Measurements from ENCODE around the gene TCEANC.
"Not testable (repeated sequence)": the region's sequence is repeated elsewhere in the genome, so short reads cannot be mapped to it uniquely, and the experiment has no call there.

The TCEANC gene, protein sequence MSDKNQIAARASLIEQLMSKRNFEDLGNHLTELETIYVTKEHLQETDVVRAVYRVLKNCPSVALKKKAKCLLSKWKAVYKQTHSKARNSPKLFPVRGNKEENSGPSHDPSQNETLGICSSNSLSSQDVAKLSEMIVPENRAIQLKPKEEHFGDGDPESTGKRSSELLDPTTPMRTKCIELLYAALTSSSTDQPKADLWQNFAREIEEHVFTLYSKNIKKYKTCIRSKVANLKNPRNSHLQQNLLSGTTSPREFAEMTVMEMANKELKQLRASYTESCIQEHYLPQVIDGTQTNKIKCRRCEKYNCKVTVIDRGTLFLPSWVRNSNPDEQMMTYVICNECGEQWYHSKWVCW

GRCh38 chrX:13652850-13653693 is at the start of gene TCEANC:
TSS of gene TCEANC (plus strand) at chrX:13653141. CDS start at chrX:13662509, 9,368 bp downstream.
- no peaks in the 10 kb centered on the region for H3K36me3 ChIP-seq (ENCODE audit: control insufficient read depth in 2 of 2, insufficient read depth in 2 of 2, low read length in 2 of 2)
- peak within 1 kb of the TSS; percentile 87 to 88 for H3K9ac ChIP-seq (ENCODE audit: low read length in 2 of 2)
- peak within 1 kb of the TSS; percentile 93 for H3K27ac ChIP-seq (ENCODE audit: low read length)
- H3K4me1 ChIP-seq (ENCODE audit: control insufficient read depth, insufficient read depth, low read length): peaks cover 16% of the 10 kb centered on the region
- peak within 1 kb of the TSS; percentile 83 to 92 for H3K4me3 ChIP-seq (ENCODE audit: low read length in 2 of 2)
- H3K9me3 ChIP-seq (ENCODE audit: control insufficient read depth in 2 of 2, low read length in 2 of 2): no peaks in the 10 kb centered on the region
- H3K27me3 ChIP-seq (ENCODE audit: control insufficient read depth in 1 of 2, insufficient read depth in 2 of 2, low read length in 2 of 2): no peaks in the 10 kb centered on the region

DNA sequence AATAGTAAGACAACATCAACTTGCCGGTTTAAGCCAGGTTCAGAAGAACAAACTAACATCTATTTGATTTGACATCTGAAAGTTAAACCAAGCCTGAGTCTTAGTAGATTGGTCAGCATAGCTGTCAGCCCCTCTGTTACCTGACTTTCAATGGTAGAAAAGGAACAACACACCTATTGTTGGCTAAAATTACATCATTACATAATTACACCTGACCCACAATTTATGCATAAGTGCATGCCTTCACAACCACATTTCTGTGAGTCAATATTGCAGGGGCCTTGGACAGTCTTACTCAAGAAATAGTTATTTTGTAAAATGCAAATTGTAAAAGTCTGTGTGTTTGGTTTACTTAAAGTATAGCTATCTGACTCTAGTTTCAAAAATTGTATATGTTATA is 47.3 kb upstream of the TCEANC start:
- no peak overlapping the region for H3K9ac ChIP-seq (ENCODE audit: low read length in 2 of 2)

GRCh38 chrX:13607331-13607995 is 45.5 kb upstream of the TCEANC start:
- Histone ChIP-seq H3K27me3 (ENCODE audit: control insufficient read depth in 1 of 2, insufficient read depth in 2 of 2, low read length in 2 of 2) (peaks cover 0 to 13% of the 10 kb centered on the region in 2 donors), H3K4me3 (ENCODE audit: low read length in 2 of 2) (no peak overlapping the region), H3K36me3 (ENCODE audit: control insufficient read depth in 2 of 2, insufficient read depth in 2 of 2, low read length in 2 of 2) (no peaks in the 10 kb centered on the region), H3K4me1 (ENCODE audit: control insufficient read depth, insufficient read depth, low read length) (no peaks in the 10 kb centered on the region), H3K27ac (ENCODE audit: low read length) (no peak overlapping the region), H3K9me3 (ENCODE audit: control insufficient read depth in 2 of 2, low read length in 2 of 2) (peaks cover 0 to 6% of the 10 kb centered on the region in 2 donors), H3K9ac (ENCODE audit: low read length in 2 of 2) (no peak overlapping the region)

More for the DNA sequence above, 47.3 kb upstream of the TCEANC start:
- Histone ChIP-seq H3K4me1 (ENCODE audit: control insufficient read depth, insufficient read depth, low read length) (no peaks in the 10 kb centered on the region), H3K36me3 (ENCODE audit: control insufficient read depth in 2 of 2, insufficient read depth in 2 of 2, low read length in 2 of 2) (no peaks in the 10 kb centered on the region), H3K27me3 (ENCODE audit: control insufficient read depth in 1 of 2, insufficient read depth in 2 of 2, low read length in 2 of 2) (peaks cover 0 to 11% of the 10 kb centered on the region in 2 donors), H3K27ac (ENCODE audit: low read length) (no peak overlapping the region), H3K4me3 (ENCODE audit: low read length in 2 of 2) (no peak overlapping the region), H3K9me3 (ENCODE audit: control insufficient read depth in 2 of 2, low read length in 2 of 2) (peaks cover 0 to 9% of the 10 kb centered on the region in 2 donors)

DNA sequence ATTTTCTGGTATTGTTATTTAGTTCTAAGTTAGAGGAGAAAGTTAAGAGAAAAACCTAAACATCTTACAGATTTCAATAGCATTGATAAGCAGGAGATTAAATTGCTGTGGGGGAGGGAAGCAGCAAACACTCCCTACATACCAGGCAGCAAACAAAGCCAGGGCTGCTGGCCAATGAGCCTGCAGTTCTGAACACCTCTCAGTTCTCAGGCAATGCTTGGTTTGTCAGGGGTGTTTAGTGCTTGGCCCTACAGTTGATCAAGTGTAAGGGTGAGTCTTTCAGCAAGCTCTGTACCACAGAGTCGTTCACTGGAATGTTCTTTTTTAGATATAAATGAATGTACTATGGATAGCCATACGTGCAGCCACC is 45.0 kb upstream of the TCEANC start:
- Histone ChIP-seq H3K27me3 (ENCODE audit: control insufficient read depth in 1 of 2, insufficient read depth in 2 of 2, low read length in 2 of 2) (peaks cover 0 to 10% of the 10 kb centered on the region in 2 donors), H3K9ac (ENCODE audit: low read length in 2 of 2) (no peak overlapping the region), H3K36me3 (ENCODE audit: control insufficient read depth in 2 of 2, insufficient read depth in 2 of 2, low read length in 2 of 2) (no peaks in the 10 kb centered on the region), H3K9me3 (ENCODE audit: control insufficient read depth in 2 of 2, low read length in 2 of 2) (peaks cover 0 to under 1% of the 10 kb centered on the region in 2 donors), H3K27ac (ENCODE audit: low read length) (no peak overlapping the region), H3K4me1 (ENCODE audit: control insufficient read depth, insufficient read depth, low read length) (no peaks in the 10 kb centered on the region), H3K4me3 (ENCODE audit: low read length in 2 of 2) (no peak overlapping the region)

DNA sequence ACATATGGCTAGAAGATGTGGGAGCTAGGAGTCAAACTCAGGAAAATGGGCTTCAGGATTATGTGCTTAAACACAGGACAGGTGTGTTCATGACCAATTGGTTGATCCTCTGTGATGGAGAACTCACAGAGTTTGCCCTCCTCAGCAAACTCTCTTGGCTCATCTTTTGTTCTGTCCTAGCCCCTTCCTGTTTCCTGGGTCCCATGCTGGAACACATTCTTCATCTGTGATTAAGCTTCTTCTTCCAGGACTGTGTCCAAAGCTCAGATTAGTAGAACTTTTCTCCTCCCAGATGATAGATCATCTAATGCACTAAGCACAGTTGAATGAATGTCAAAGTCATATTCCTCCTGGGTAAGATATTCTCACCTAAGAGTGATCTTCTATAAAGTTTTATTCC is 38.8 kb upstream of the TCEANC start:
- Histone ChIP-seq H3K4me3 (ENCODE audit: low read length in 2 of 2) (no peak overlapping the region), H3K4me1 (ENCODE audit: control insufficient read depth, insufficient read depth, low read length) (no peaks in the 10 kb centered on the region), H3K9ac (ENCODE audit: low read length in 2 of 2) (no peak overlapping the region), H3K27me3 (ENCODE audit: control insufficient read depth in 1 of 2, insufficient read depth in 2 of 2, low read length in 2 of 2) (peaks cover 0 to 10% of the 10 kb centered on the region in 2 donors), H3K9me3 (ENCODE audit: control insufficient read depth in 2 of 2, low read length in 2 of 2) (peaks cover 0 to 3% of the 10 kb centered on the region in 2 donors), H3K27ac (ENCODE audit: low read length) (no peak overlapping the region), H3K36me3 (ENCODE audit: control insufficient read depth in 2 of 2, insufficient read depth in 2 of 2, low read length in 2 of 2) (no peaks in the 10 kb centered on the region)

GRCh38 chrX:13620207-13620606 is 32.7 kb upstream of the TCEANC start:
- Histone ChIP-seq H3K36me3 (ENCODE audit: control insufficient read depth in 2 of 2, insufficient read depth in 2 of 2, low read length in 2 of 2) (no peaks in the 10 kb centered on the region), H3K27me3 (ENCODE audit: control insufficient read depth in 1 of 2, insufficient read depth in 2 of 2, low read length in 2 of 2) (peaks cover 0 to 19% of the 10 kb centered on the region in 2 donors), H3K4me1 (ENCODE audit: control insufficient read depth, insufficient read depth, low read length) (no peaks in the 10 kb centered on the region), H3K27ac (ENCODE audit: low read length) (no peak overlapping the region), H3K9me3 (ENCODE audit: control insufficient read depth in 2 of 2, low read length in 2 of 2) (peaks cover 0 to 8% of the 10 kb centered on the region in 2 donors), H3K9ac (ENCODE audit: low read length in 2 of 2) (no peak overlapping the region), H3K4me3 (ENCODE audit: low read length in 2 of 2) (no peak overlapping the region)

DNA sequence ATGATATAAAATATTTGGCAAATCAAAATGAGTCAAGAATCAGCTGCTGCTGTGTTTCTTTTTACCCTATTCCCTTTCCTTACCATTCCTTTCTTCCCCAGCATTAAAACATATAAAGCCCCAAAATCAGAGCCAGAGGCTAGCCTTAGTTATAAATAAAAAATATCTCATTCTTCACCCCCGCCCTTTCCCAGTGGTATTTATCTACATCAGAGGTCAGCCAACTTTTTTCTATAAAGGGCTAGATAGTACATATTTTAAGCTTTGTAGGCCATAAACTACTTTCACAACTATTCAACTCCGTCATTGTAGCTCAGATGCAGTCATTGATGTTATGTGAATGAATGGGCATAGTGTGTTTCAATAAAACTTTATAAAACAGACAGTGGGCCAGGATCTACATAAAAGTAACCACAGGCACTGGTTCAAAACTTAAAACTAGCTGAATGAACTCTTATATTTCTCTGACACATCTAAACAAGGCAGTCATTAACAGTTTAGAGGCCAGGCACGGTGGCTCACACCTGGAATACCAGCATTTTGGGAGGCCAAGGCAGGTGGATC is 30.5 kb upstream of the TCEANC start:
- Histone ChIP-seq H3K27me3 (ENCODE audit: control insufficient read depth in 1 of 2, insufficient read depth in 2 of 2, low read length in 2 of 2) (peaks cover 0 to 17% of the 10 kb centered on the region in 2 donors), H3K4me1 (ENCODE audit: control insufficient read depth, insufficient read depth, low read length) (no peaks in the 10 kb centered on the region), H3K36me3 (ENCODE audit: control insufficient read depth in 2 of 2, insufficient read depth in 2 of 2, low read length in 2 of 2) (no peaks in the 10 kb centered on the region), H3K9me3 (ENCODE audit: control insufficient read depth in 2 of 2, low read length in 2 of 2) (peaks cover 0 to 8% of the 10 kb centered on the region in 2 donors), H3K4me3 (ENCODE audit: low read length in 2 of 2) (no peak overlapping the region), H3K9ac (ENCODE audit: low read length in 2 of 2) (no peak overlapping the region), H3K27ac (ENCODE audit: low read length) (no peak overlapping the region)

- Histone ChIP-seq H3K9me3 (ENCODE audit: control insufficient read depth in 2 of 2, low read length in 2 of 2) (peaks cover 0 to 13% of the 10 kb centered on the region in 2 donors), H3K4me1 (ENCODE audit: control insufficient read depth, insufficient read depth, low read length) (no peaks in the 10 kb centered on the region), H3K27ac (ENCODE audit: low read length) (no peak overlapping the region), H3K36me3 (ENCODE audit: control insufficient read depth in 2 of 2, insufficient read depth in 2 of 2, low read length in 2 of 2) (no peaks in the 10 kb centered on the region), H3K27me3 (ENCODE audit: control insufficient read depth in 1 of 2, insufficient read depth in 2 of 2, low read length in 2 of 2) (peaks cover 0 to 7% of the 10 kb centered on the region in 2 donors), H3K4me3 (ENCODE audit: low read length in 2 of 2) (no peak overlapping the region), H3K9ac (ENCODE audit: low read length in 2 of 2) (no peak overlapping the region)
These were observed 25.6 kb upstream of the TCEANC start for GRCh38 chrX:13627306-13627705.

GRCh38 chrX:13637224-13637623 is 15.7 kb upstream of the TCEANC start:
- H3K4me1 ChIP-seq (ENCODE audit: control insufficient read depth, insufficient read depth, low read length); H3K27ac ChIP-seq (ENCODE audit: low read length); H3K36me3 ChIP-seq (ENCODE audit: control insufficient read depth in 2 of 2, insufficient read depth in 2 of 2, low read length in 2 of 2); H3K9ac ChIP-seq (ENCODE audit: low read length in 2 of 2); H3K4me3 ChIP-seq (ENCODE audit: low read length in 2 of 2): not testable (repeated sequence)
- Histone ChIP-seq H3K27me3 (ENCODE audit: control insufficient read depth in 1 of 2, insufficient read depth in 2 of 2, low read length in 2 of 2) (peaks cover 0 to 22% of the 10 kb centered on the region in 2 donors), H3K9me3 (ENCODE audit: control insufficient read depth in 2 of 2, low read length in 2 of 2) (peaks cover 0 to 15% of the 10 kb centered on the region in 2 donors)

- H3K9ac ChIP-seq (ENCODE audit: low read length in 2 of 2): no peak overlapping the region
- H3K9me3 ChIP-seq (ENCODE audit: control insufficient read depth in 2 of 2, low read length in 2 of 2): peaks cover 0 to 15% of the 10 kb centered on the region in 2 donors
- H3K27ac ChIP-seq (ENCODE audit: low read length): no peak overlapping the region
- peaks cover 0 to 22% of the 10 kb centered on the region in 2 donors for H3K27me3 ChIP-seq (ENCODE audit: control insufficient read depth in 1 of 2, insufficient read depth in 2 of 2, low read length in 2 of 2)
- no peaks in the 10 kb centered on the region for H3K36me3 ChIP-seq (ENCODE audit: control insufficient read depth in 2 of 2, insufficient read depth in 2 of 2, low read length in 2 of 2)
- no peaks in the 10 kb centered on the region for H3K4me1 ChIP-seq (ENCODE audit: control insufficient read depth, insufficient read depth, low read length)
- H3K4me3 ChIP-seq (ENCODE audit: low read length in 2 of 2): no peak overlapping the region
These were observed 14.9 kb upstream of the TCEANC start for GRCh38 chrX:13638021-13638420.
